ENCODE results near the gene NUDT4. TPM values are rescaled to one million over a fixed set of nuclear protein-coding genes. Genes with fewer than 3 reads are reported as not detected.

Gene NUDT4
- total and polyA plus RNA-seq, 2 of the 13 experiments (the other 11 are each of a cell fraction or from before 2014, with no cell fraction given), result 37.3 to 70.1 TPM

DNA sequence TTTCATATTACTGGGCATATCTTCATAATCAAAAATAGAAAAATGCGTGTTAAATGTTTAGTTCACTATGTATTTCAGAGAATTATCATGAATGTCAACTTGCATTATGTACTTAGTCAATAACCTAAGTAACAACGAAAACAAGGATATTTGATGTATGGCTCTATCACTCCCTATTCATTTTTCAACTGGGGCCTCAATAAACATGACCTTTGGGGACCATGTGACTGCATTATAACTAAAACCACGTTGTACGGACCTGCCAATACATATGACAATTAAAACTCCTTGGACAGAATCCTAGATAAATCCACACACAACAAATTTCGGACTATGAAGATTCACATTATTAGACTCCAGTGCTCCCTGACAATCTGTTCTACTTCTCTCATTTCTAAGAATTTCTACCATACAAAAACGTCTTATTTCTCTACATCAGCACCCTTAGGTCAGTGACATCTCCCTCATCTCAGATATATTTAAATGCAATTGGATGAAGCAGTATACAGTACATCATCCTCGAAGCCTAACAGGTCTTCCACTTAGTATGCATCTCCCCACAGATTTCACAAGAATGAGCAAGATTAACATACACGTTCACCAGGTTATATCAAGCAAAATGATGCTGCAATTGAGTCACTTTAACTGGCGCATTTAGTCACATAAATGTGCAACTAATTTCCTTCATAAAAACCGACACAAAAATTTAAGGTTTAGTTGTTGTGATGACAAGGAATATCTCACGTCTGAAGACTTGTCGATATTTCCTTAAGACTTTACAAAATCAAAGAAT is 62.5 kb downstream of the NUDT4 start:
- intact Hi-C loops (cut with micrococcal nuclease; ENCODE audit: unreplicated experiment) (no loop called here), in situ Hi-C loops (cut with HindIII; ENCODE audit: extremely low pct_ligation_motif_present, low pct_unique_long_range_greater_than_20kb) (no loop called here)
- peak overlapping the region; percentile 92 for H3K27ac ChIP-seq (ENCODE audit: extremely low read length, insufficient read depth, low read length)
- DNase-seq (ENCODE audit: low spot score), result no peak
- WGBS (ENCODE audit: low lambda C conversion rate), result 4% methylated on average over 12 of the region's 12 CpGs
- FAIRE-seq, result no peak
- ChIA-PET POLR2A (no interaction called here), CTCF (ENCODE audit: low intra/inter-chr PET ratio, low total read pairs) (no interaction called here)
- peaks cover 73% of the 10 kb centered on the region for H3K79me2 ChIP-seq (ENCODE audit: insufficient read depth, low read length)
- peak overlapping the region; percentile 90 for H3K4me2 ChIP-seq (ENCODE audit: low read depth, low read length)
- H3K4me1 ChIP-seq (ENCODE audit: insufficient read depth, low read length), result peaks cover 69% of the 10 kb centered on the region
- no peaks in the 10 kb centered on the region; a peak in 1 of 5 replicates for H3K27me3 ChIP-seq (ENCODE audit: control insufficient read depth in 1 of 2, insufficient read depth in 2 of 2, low read length in 2 of 2)
- H3K4me3 ChIP-seq (replicated peaks in 1 of 3; ENCODE audit: insufficient read depth in 1 of 3, low read depth in 2 of 3, low read length in 3 of 3), result peak overlapping the region; percentile 70 to 95 (median 76)
- TSS peak; percentile 59 for BruUV-seq (replicated peaks)
- H3K36me3 ChIP-seq (replicated peaks in 1 of 2; ENCODE audit: control insufficient read depth in 1 of 2, insufficient read depth in 2 of 2, low read length in 2 of 2), result peaks cover 0 to 1% of the 10 kb centered on the region in 2 experiments; a peak in 1 of 5 replicates
- peaks cover 49% of the 10 kb centered on the region for H4K20me1 ChIP-seq (ENCODE audit: insufficient read depth, low read length)
- H3K9me3 ChIP-seq (ENCODE audit: low read length), result no peaks in the 10 kb centered on the region
- ATAC-seq, result no peak
- H3K9ac ChIP-seq (ENCODE audit: insufficient read depth, low read depth, low read length), result peak overlapping the region; percentile 96
- no peak overlapping the region for H2AFZ ChIP-seq (ENCODE audit: low read length)
- TF ChIP-seq KAT8 (CRISPR knock-in tag; IDR thresholded peaks at IDR 0.05), result 0 out of 2 replicates have a peak, but pooled peaks have one; percentile 19
- TF ChIP-seq TARDBP (CRISPR knock-in tag; IDR thresholded peaks at IDR 0.05), result 0 out of 2 replicates have a peak, but pooled peaks have one; percentile 24
- TF ChIP-seq, protein P1, sequence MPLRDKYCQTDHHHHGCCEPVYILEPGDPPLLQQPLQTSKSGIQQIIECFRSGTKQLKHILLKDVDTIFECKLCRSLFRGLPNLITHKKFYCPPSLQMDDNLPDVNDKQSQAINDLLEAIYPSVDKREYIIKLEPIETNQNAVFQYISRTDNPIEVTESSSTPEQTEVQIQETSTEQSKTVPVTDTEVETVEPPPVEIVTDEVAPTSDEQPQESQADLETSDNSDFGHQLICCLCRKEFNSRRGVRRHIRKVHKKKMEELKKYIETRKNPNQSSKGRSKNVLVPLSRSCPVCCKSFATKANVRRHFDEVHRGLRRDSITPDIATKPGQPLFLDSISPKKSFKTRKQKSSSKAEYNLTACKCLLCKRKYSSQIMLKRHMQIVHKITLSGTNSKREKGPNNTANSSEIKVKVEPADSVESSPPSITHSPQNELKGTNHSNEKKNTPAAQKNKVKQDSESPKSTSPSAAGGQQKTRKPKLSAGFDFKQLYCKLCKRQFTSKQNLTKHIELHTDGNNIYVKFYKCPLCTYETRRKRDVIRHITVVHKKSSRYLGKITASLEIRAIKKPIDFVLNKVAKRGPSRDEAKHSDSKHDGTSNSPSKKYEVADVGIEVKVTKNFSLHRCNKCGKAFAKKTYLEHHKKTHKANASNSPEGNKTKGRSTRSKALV (CRISPR knock-in tag; IDR thresholded peaks at IDR 0.05), result 0 out of 2 replicates have a peak, but pooled peaks have one; percentile 2
- peak; percentile 47 for TF ChIP-seq TCF7 (IDR thresholded peaks at IDR 0.05; ENCODE audit: low read depth)
- TF ChIP-seq, protein P2, sequence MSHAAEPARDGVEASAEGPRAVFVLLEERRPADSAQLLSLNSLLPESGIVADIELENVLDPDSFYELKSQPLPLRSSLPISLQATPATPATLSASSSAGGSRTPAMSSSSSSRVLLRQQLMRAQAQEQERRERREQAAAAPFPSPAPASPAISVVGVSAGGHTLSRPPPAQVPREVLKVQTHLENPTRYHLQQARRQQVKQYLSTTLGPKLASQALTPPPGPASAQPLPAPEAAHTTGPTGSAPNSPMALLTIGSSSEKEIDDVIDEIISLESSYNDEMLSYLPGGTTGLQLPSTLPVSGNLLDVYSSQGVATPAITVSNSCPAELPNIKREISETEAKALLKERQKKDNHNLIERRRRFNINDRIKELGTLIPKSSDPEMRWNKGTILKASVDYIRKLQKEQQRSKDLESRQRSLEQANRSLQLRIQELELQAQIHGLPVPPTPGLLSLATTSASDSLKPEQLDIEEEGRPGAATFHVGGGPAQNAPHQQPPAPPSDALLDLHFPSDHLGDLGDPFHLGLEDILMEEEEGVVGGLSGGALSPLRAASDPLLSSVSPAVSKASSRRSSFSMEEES (CRISPR knock-in tag; IDR thresholded peaks at IDR 0.05), result peak; percentile 49; the same call in 1 of the 2 replicates
- TF ChIP-seq RBFOX2 (IDR thresholded peaks at IDR 0.05; ENCODE audit: low read depth, low read length), result peak; percentile 41
- no peak for TF ChIP-seq EED (CRISPR knock-in tag; IDR thresholded peaks at IDR 0.05)
- no peak for TF ChIP-seq ZNF652 (CRISPR knock-in tag; IDR thresholded peaks at IDR 0.05; ENCODE audit: borderline replicate concordance, low read depth)
- TF ChIP-seq, protein P3, sequence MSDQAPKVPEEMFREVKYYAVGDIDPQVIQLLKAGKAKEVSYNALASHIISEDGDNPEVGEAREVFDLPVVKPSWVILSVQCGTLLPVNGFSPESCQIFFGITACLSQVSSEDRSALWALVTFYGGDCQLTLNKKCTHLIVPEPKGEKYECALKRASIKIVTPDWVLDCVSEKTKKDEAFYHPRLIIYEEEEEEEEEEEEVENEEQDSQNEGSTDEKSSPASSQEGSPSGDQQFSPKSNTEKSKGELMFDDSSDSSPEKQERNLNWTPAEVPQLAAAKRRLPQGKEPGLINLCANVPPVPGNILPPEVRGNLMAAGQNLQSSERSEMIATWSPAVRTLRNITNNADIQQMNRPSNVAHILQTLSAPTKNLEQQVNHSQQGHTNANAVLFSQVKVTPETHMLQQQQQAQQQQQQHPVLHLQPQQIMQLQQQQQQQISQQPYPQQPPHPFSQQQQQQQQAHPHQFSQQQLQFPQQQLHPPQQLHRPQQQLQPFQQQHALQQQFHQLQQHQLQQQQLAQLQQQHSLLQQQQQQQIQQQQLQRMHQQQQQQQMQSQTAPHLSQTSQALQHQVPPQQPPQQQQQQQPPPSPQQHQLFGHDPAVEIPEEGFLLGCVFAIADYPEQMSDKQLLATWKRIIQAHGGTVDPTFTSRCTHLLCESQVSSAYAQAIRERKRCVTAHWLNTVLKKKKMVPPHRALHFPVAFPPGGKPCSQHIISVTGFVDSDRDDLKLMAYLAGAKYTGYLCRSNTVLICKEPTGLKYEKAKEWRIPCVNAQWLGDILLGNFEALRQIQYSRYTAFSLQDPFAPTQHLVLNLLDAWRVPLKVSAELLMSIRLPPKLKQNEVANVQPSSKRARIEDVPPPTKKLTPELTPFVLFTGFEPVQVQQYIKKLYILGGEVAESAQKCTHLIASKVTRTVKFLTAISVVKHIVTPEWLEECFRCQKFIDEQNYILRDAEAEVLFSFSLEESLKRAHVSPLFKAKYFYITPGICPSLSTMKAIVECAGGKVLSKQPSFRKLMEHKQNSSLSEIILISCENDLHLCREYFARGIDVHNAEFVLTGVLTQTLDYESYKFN (CRISPR knock-in tag; conservative IDR thresholded peaks at IDR 0.05), result 0 out of 2 replicates have a peak, but pooled peaks have one; percentile 21
- TF ChIP-seq IRF2 (CRISPR knock-in tag; IDR thresholded peaks at IDR 0.05), result no peak
- 0 out of 2 replicates have a peak, but pooled peaks have one; percentile 7 for TF ChIP-seq RXRB (CRISPR knock-in tag; IDR thresholded peaks at IDR 0.05; ENCODE audit: borderline replicate concordance)
- TF ChIP-seq ZNF225 (CRISPR knock-in tag; IDR thresholded peaks at IDR 0.05), result no peak
- TF ChIP-seq, protein P4, sequence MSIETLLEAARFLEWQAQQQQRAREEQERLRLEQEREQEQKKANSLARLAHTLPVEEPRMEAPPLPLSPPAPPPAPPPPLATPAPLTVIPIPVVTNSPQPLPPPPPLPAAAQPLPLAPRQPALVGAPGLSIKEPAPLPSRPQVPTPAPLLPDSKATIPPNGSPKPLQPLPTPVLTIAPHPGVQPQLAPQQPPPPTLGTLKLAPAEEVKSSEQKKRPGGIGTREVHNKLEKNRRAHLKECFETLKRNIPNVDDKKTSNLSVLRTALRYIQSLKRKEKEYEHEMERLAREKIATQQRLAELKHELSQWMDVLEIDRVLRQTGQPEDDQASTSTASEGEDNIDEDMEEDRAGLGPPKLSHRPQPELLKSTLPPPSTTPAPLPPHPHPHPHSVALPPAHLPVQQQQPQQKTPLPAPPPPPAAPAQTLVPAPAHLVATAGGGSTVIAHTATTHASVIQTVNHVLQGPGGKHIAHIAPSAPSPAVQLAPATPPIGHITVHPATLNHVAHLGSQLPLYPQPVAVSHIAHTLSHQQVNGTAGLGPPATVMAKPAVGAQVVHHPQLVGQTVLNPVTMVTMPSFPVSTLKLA (IDR thresholded peaks at IDR 0.05), result peak; percentile 10; the same call in 1 of the 2 replicates
- TF ChIP-seq FOXA1 (IDR thresholded peaks at IDR 0.05), result no peak
- TF ChIP-seq FOXA1 (CRISPR knock-in tag; IDR thresholded peaks at IDR 0.05), result peak; percentile 53
- no peak for TF ChIP-seq ZNF34 (CRISPR knock-in tag; IDR thresholded peaks at IDR 0.05; ENCODE audit: borderline replicate concordance)

Data from HepG2 (cell line).